Measurements from ENCODE around the gene MAPKAP1. TPM values are rescaled to one million over a fixed set of nuclear protein-coding genes. Genes with fewer than 3 reads are reported as not detected.

The MAPKAP1 gene
- total and polyA plus RNA-seq, 8 donors = 32.7 to 212 (median 78.2) TPM

DNA sequence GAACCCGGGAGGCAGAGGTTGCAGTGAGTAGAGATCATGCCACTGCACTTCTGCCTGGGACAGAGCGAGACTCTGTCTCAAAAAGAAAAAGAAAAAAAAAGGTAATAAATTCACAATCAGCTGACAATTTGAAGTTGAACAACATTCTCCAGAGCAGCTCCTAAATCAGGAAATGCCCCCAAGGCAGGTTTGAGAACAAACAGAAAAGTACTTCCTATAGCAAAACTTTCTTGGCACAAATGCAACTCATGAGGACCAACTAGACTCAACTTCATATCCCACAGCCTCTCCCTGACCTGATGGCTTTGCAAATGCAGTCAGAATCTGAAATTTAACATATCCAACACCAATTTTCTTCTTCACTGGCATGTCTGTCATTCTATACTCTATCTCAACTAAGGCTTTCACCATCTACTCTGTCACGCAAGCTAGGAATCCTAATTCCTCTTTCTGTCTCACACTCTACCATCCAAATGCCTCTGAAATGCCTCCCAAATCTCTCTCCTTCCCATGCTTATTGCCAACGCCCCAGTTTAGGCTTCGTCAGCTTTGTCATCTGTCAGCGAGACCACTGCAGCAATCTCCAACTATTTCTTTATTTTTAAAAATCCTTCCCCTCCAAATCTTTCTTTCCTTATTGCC, 113.3 kb downstream of the MAPKAP1 start:
- no peak for TF ChIP-seq POLR2AphosphoS5 (IDR thresholded peaks at IDR 0.05)
- TF ChIP-seq, protein P1, sequence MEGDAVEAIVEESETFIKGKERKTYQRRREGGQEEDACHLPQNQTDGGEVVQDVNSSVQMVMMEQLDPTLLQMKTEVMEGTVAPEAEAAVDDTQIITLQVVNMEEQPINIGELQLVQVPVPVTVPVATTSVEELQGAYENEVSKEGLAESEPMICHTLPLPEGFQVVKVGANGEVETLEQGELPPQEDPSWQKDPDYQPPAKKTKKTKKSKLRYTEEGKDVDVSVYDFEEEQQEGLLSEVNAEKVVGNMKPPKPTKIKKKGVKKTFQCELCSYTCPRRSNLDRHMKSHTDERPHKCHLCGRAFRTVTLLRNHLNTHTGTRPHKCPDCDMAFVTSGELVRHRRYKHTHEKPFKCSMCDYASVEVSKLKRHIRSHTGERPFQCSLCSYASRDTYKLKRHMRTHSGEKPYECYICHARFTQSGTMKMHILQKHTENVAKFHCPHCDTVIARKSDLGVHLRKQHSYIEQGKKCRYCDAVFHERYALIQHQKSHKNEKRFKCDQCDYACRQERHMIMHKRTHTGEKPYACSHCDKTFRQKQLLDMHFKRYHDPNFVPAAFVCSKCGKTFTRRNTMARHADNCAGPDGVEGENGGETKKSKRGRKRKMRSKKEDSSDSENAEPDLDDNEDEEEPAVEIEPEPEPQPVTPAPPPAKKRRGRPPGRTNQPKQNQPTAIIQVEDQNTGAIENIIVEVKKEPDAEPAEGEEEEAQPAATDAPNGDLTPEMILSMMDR (IDR thresholded peaks at IDR 0.05) = no peak
- TF ChIP-seq POLR2A (IDR thresholded peaks at IDR 0.05) = no peak
- TF ChIP-seq EP300 (IDR thresholded peaks at IDR 0.05) = no peak
- Histone ChIP-seq H3K27ac (no peak overlapping the region), H3K27me3 (no peaks in the 10 kb centered on the region), H3K4me1 (peaks cover 0 to 34% (median 15%) of the 10 kb centered on the region in 4 donors), H3K9me3 (no peaks in the 10 kb centered on the region), H3K4me3 (no peak overlapping the region), H3K36me3 (no peaks in the 10 kb centered on the region)
- intact Hi-C loops (cut with DNase I; ENCODE audit: low total_unique reads) = no loop called here
- WGBS, 5 donors = 78 to 90% (median 85%) methylated on average over 6 of the region's 6 CpGs
- no peak for DNase-seq

DNA sequence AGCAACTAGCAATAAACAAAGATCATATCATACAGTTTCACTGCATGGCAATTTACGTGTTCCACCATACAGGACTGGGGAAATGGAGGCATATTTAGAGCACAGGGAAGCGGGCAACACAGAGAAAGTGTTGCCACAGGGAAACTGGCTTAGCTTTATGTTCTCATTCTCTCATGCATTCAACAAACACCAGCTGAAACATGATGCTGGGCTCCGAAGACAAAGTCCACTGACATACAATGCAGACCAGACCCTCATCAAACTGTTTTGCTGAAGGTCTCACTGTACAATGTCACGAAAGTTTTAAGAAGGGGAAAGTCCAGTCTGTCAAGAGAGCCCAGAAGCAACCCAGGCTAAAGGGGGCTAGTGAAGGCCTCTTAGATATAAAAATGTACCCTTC, 115.1 kb downstream of the MAPKAP1 start:
- 88 to 97% (median 94%) methylated on average over 4 of the region's 4 CpGs for WGBS, 5 donors
- TF ChIP-seq POLR2A (IDR thresholded peaks at IDR 0.05) (no peak), POLR2AphosphoS5 (IDR thresholded peaks at IDR 0.05) (no peak), EP300 (IDR thresholded peaks at IDR 0.05) (no peak)
- TF ChIP-seq, protein P1 (IDR thresholded peaks at IDR 0.05) = no peak
- H3K4me1 ChIP-seq = peaks cover 0 to 35% (median 15%) of the 10 kb centered on the region in 4 donors
- intact Hi-C loops (cut with DNase I; ENCODE audit: low total_unique reads) = no loop called here
- no peak overlapping the region for H3K27ac ChIP-seq
- H3K4me3 ChIP-seq = no peak overlapping the region
- no peak for DNase-seq
- no peaks in the 10 kb centered on the region for H3K36me3 ChIP-seq
- H3K9me3 ChIP-seq = no peaks in the 10 kb centered on the region
- H3K27me3 ChIP-seq = no peaks in the 10 kb centered on the region

DNA sequence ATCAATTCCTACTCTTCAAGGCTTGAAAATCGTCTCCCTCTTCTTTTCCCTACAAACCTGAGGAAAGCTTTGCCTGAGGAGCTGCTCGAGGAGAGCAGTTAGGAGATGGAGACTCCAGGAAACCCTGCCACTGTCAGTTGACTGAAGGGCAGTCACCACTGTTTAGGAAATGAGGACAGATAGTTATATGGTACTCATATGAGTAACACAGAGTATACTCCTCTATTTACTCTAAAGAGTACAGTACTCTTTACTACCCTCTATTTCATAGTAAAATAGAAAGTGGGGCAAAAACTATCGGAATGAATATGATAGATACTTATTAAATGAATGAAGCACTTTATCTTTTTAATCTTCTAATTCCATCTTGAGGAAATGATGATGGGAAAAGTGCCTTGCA, 115.8 kb downstream of the MAPKAP1 start:
- TF ChIP-seq POLR2A (IDR thresholded peaks at IDR 0.05) = no peak
- TF ChIP-seq, protein P1 (IDR thresholded peaks at IDR 0.05) = no peak
- TF ChIP-seq EP300 (IDR thresholded peaks at IDR 0.05) = no peak
- 82 to 91% (median 88%) methylated on average over 3 of the region's 3 CpGs for WGBS, 5 donors
- DNase-seq = no peak
- intact Hi-C loops (cut with DNase I; ENCODE audit: low total_unique reads) = no loop called here
- Histone ChIP-seq H3K27me3 (no peaks in the 10 kb centered on the region), H3K27ac (no peak overlapping the region), H3K9me3 (no peaks in the 10 kb centered on the region), H3K4me3 (no peak overlapping the region), H3K4me1 (peaks cover 0 to 35% (median 15%) of the 10 kb centered on the region in 4 donors), H3K36me3 (no peaks in the 10 kb centered on the region)

DNA sequence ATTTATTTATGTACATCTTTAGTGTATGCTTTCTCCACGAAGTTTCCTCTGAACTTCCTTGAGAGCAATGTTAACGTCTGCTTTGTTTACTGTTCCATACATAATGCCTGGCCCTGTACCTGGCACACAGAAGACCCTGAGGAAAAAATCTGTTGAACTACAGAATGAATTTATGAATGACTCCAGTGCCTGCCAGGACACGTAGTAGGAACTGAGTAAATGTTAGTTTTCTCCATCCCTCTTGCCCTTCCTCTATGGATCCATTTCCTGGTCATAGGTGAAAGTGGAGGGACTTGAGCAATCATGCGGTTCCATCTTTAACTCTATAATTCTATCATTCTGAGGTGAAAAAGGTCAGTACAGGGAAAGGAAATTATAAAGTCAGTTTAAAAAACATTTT, 117.7 kb downstream of the MAPKAP1 start:
- H3K27ac ChIP-seq = no peak overlapping the region

More for the DNA sequence above, 117.7 kb downstream of the MAPKAP1 start:
- DNase-seq = no peak
- Histone ChIP-seq H3K36me3 (peaks cover 0 to 15% (median 13%) of the 10 kb centered on the region in 4 donors), H3K4me3 (no peak overlapping the region), H3K27me3 (no peaks in the 10 kb centered on the region), H3K9me3 (no peaks in the 10 kb centered on the region), H3K4me1 (peaks cover 0 to 34% (median 11%) of the 10 kb centered on the region in 4 donors)
- 34 to 49% (median 44%) methylated on average over 4 of the region's 4 CpGs for WGBS, 5 donors
- TF ChIP-seq POLR2A (IDR thresholded peaks at IDR 0.05) (no peak), POLR2AphosphoS5 (IDR thresholded peaks at IDR 0.05) (no peak), EP300 (IDR thresholded peaks at IDR 0.05) (no peak)
- TF ChIP-seq, protein P1 (IDR thresholded peaks at IDR 0.05) = no peak
- intact Hi-C loops (cut with DNase I; ENCODE audit: low total_unique reads) = no loop called here

Measured in stomach (tissue), 9 donors.